Thyroid gland (tissue), 4 donors: ENCODE results near the gene APOO. TPM values are rescaled to one million over a fixed set of nuclear protein-coding genes. Genes with fewer than 3 reads are reported as not detected.
A peak's percentile ranks its signal among the peaks of the same experiment; 100 is the strongest.

ENCODE experiments used
- DNase-seq, 2 donors: peaks; one replicate each; pipeline ENCODE4 v3.0.0-alpha.2; 2019
- H3K27ac ChIP-seq, 3 donors: fragments of 200-600 bp; sonication (generic); 1 replicate in 2 of 3; 2 replicates in 1 of 3; pipeline ENCODE4 v1.5.1; 2016 to 2019; ENCODE audit warnings: mild to moderate bottlenecking in 1 of 3, moderate library complexity in 1 of 3
- H3K27me3 ChIP-seq: fragments of 200-600 bp; sonication (generic); one replicate; pipeline ENCODE4 v1.5.1; 2019
- H3K36me3 ChIP-seq, 2 donors: fragments of 200-600 bp; sonication (generic); one replicate each; pipeline ENCODE4 v1.5.1; 2016 to 2019
- H3K4me1 ChIP-seq, 2 donors: fragments of 200-600 bp; sonication (generic); one replicate each; pipeline ENCODE4 v1.5.1; 2017 to 2019
- H3K4me3 ChIP-seq, 3 donors: fragments of 200-600 bp; sonication (generic); replicated peaks in 1 of 3; 1 replicate in 2 of 3; 2 replicates in 1 of 3; pipeline ENCODE4 v1.5.1; 2016; ENCODE audit warnings: mild to moderate bottlenecking in 1 of 3
- H3K9me3 ChIP-seq: fragments of 200-600 bp; sonication (generic); one replicate; pipeline ENCODE4 v1.5.1; 2017
- CTCF ChIP-seq, 6 experiments: fragments of 200-600 bp in 3 of 6; fragments of 450-650 bp in 3 of 6; sonication (generic) in 3 of 6; IDR thresholded peaks; one replicate each; pipeline ENCODE4 v1.5.1; 2016 to 2019; ENCODE audit warnings: antibody characterized with exemption in 6 of 6, mild to moderate bottlenecking in 2 of 6, inconsistent platforms in 1 of 6, moderate library complexity in 1 of 6
- POLR2A ChIP-seq, 2 donors: fragments of 450-650 bp; IDR thresholded peaks; one replicate each; pipeline ENCODE4 v1.6.1; 2017; ENCODE audit warnings: antibody characterized with exemption in 2 of 2, mild to moderate bottlenecking in 2 of 2, moderate library complexity in 1 of 2
- WGBS, 2 donors: methylation state at CpG; one replicate each; pipeline ENCODE4 v1.1.5; 2017; 5-methylcytosine and 5-hydroxymethylcytosine counted together
- intact Hi-C: fragments of 100-400 bp; cut with DNase I; formaldehyde crosslinking; loops from one replicate; pipeline ENCODE4 v1.15.1; 2023
- total RNA-seq, 4 donors: library from RNA; depleted of rRNA; stranded (reverse); fragments of >200 nt; gene quantifications; one replicate each; pipeline ENCODE4 v1.2.3, GENCODE V29; 2016

Gene APOO
- total RNA-seq, 4 donors from 2014 or later, result 12.6 to 34.8 (median 22.5) TPM

- intact Hi-C loops, result no loop called here
- no peaks in the 10 kb centered on the region for H3K27me3 ChIP-seq
- peak overlapping the region; percentile 20 to 59 (median 41) for H3K4me3 ChIP-seq
- TF ChIP-seq POLR2A (IDR thresholded peaks at IDR 0.05), result no peak
- no peak for TF ChIP-seq CTCF (IDR thresholded peaks at IDR 0.05)
- WGBS, 2 donors, result 18 to 22% methylated on average over 17 to 19 of the region's 21 CpGs
- no peaks in the 10 kb centered on the region for H3K4me1 ChIP-seq
- peak overlapping the region; percentile 92 to 98 (median 94) for H3K27ac ChIP-seq
- no peaks in the 10 kb centered on the region for H3K36me3 ChIP-seq
- DNase-seq, result no peak
- H3K9me3 ChIP-seq, result no peaks in the 10 kb centered on the region
These were observed 123.9 kb downstream of the APOO start for GRCh38 chrX:23783589-23784469.

Other genes with a start within 250 kb of the APOO start
- gene PRDX4, start 240.4 kb downstream of the APOO start, total RNA-seq, result 100 to 1,000 TPM in 2 of 4 donors, 10 to 100 TPM in 2; 64.5 to 146 (median 109) TPM
- gene ACOT9, start 164.7 kb downstream of the APOO start, total RNA-seq, result 10 to 100 TPM; 50.1 to 73.9 (median 62.8) TPM
- 1,000 to 10,000 TPM in 1 of 4 donors, 100 to 1,000 TPM in 3; 768 to 1,187 (median 831) TPM for gene SAT1, start 124.8 kb downstream of the APOO start, total RNA-seq
- under 1 TPM in 1 of 4 donors, not detected in 3; 0.40 TPM for gene CXorf58, start 68 bp upstream of the APOO start, total RNA-seq
- 10 to 100 TPM; 12.4 to 19.4 (median 13.7) TPM for gene KLHL15, start 119.2 kb upstream of the APOO start, total RNA-seq
- 100 to 1,000 TPM; 115 to 176 (median 138) TPM for gene EIF2S3, start 147.0 kb upstream of the APOO start, total RNA-seq
- 100 to 1,000 TPM in 1 of 4 donors, 10 to 100 TPM in 3; 63.7 to 105 (median 68.2) TPM for gene ZFX, start 241.8 kb upstream of the APOO start, total RNA-seq